Measurements from ENCODE around the gene FIGNL1. TPM values are rescaled to one million over a fixed set of nuclear protein-coding genes. Genes with fewer than 3 reads are reported as not detected.
A peak's percentile ranks its signal among the peaks of the same experiment; 100 is the strongest.

The FIGNL1 gene
- total RNA-seq, result 42.4 TPM

- DNase-seq (ENCODE audit: low spot score in 2 of 2), result peak; percentile 69 to 74
- FAIRE-seq, result no peak
Observed at GRCh38 chr7:50449881-50450589, at the start of gene FIGNL1. TSS of gene FIGNL1 (minus strand) at chr7:50450350. CDS start at chr7:50447287, 3,063 bp downstream.

- no peak for DNase-seq (ENCODE audit: low spot score in 2 of 2)
- no peak for FAIRE-seq
Observed at GRCh38 chr7:50499092-50499491, 48.9 kb upstream of the FIGNL1 start.

GRCh38 chr7:50497968-50498367, 47.8 kb upstream of the FIGNL1 start:
- DNase-seq (ENCODE audit: low spot score in 2 of 2) (no peak), FAIRE-seq (no peak)

- FAIRE-seq, result no peak
- no peak for DNase-seq (ENCODE audit: low spot score in 2 of 2)
Observed at GRCh38 chr7:50497068-50497642, 47.0 kb upstream of the FIGNL1 start.

- FAIRE-seq, result no peak
- DNase-seq (ENCODE audit: low spot score in 2 of 2), result no peak
Observed at GRCh38 chr7:50496569-50496968, 46.4 kb upstream of the FIGNL1 start.

GRCh38 chr7:50495746-50496145, 45.6 kb upstream of the FIGNL1 start:
- DNase-seq (ENCODE audit: low spot score in 2 of 2), result no peak
- FAIRE-seq, result no peak

GRCh38 chr7:50492770-50493519, 42.8 kb upstream of the FIGNL1 start:
- DNase-seq (ENCODE audit: low spot score in 2 of 2) (no peak), FAIRE-seq (no peak)

GRCh38 chr7:50491943-50492342, 41.8 kb upstream of the FIGNL1 start:
- DNase-seq (ENCODE audit: low spot score in 2 of 2) (no peak), FAIRE-seq (no peak)

GRCh38 chr7:50491209-50491608, 41.1 kb upstream of the FIGNL1 start:
- FAIRE-seq (no peak), DNase-seq (ENCODE audit: low spot score in 2 of 2) (no peak)

GRCh38 chr7:50488379-50488778, 38.2 kb upstream of the FIGNL1 start:
- DNase-seq (ENCODE audit: low spot score in 2 of 2) (no peak), FAIRE-seq (no peak)

- DNase-seq (ENCODE audit: low spot score in 2 of 2), result no peak
- no peak for FAIRE-seq
Observed at GRCh38 chr7:50486512-50486911, 36.4 kb upstream of the FIGNL1 start.

GRCh38 chr7:50481867-50482266, 31.7 kb upstream of the FIGNL1 start:
- FAIRE-seq, result no peak
- DNase-seq (ENCODE audit: low spot score in 2 of 2), result no peak

GRCh38 chr7:50480797-50481196, 30.6 kb upstream of the FIGNL1 start:
- DNase-seq (ENCODE audit: low spot score in 2 of 2) (no peak), FAIRE-seq (no peak)

GRCh38 chr7:50479743-50480517, 29.8 kb upstream of the FIGNL1 start:
- DNase-seq (ENCODE audit: low spot score in 2 of 2), result no peak

GRCh38 chr7:50477640-50478039, 27.5 kb upstream of the FIGNL1 start:
- DNase-seq (ENCODE audit: low spot score in 2 of 2) (no peak), FAIRE-seq (no peak)

More at GRCh38 chr7:50479743-50480517, 29.8 kb upstream of the FIGNL1 start:
- no peak for FAIRE-seq

- no peak for FAIRE-seq
- no peak for DNase-seq (ENCODE audit: low spot score in 2 of 2)
Observed at GRCh38 chr7:50476953-50477625, 26.9 kb upstream of the FIGNL1 start.

GRCh38 chr7:50475340-50475739, 25.2 kb upstream of the FIGNL1 start:
- DNase-seq (ENCODE audit: low spot score in 2 of 2) (no peak), FAIRE-seq (no peak)

- no peak for DNase-seq (ENCODE audit: low spot score in 2 of 2)
- no peak for FAIRE-seq
Observed at GRCh38 chr7:50474382-50475160, 24.4 kb upstream of the FIGNL1 start.

GRCh38 chr7:50473531-50473930, 23.4 kb upstream of the FIGNL1 start:
- DNase-seq (ENCODE audit: low spot score in 2 of 2), result no peak
- FAIRE-seq, result no peak

All from frontal cortex (tissue), 4 donors.